GM12801 (cell line): ENCODE measurements around the gene KCNMB2.

Source experiments
- TF ChIP-seq, protein P1 (sequence below): IDR thresholded peaks from one replicate; pipeline ENCODE4 v1.5.1; 2011; ENCODE audit warnings: control low read depth; ENCODE audit not compliant: insufficient read length; ENCODE audit errors: extremely low read depth

KCNMB2 gene

DNA sequence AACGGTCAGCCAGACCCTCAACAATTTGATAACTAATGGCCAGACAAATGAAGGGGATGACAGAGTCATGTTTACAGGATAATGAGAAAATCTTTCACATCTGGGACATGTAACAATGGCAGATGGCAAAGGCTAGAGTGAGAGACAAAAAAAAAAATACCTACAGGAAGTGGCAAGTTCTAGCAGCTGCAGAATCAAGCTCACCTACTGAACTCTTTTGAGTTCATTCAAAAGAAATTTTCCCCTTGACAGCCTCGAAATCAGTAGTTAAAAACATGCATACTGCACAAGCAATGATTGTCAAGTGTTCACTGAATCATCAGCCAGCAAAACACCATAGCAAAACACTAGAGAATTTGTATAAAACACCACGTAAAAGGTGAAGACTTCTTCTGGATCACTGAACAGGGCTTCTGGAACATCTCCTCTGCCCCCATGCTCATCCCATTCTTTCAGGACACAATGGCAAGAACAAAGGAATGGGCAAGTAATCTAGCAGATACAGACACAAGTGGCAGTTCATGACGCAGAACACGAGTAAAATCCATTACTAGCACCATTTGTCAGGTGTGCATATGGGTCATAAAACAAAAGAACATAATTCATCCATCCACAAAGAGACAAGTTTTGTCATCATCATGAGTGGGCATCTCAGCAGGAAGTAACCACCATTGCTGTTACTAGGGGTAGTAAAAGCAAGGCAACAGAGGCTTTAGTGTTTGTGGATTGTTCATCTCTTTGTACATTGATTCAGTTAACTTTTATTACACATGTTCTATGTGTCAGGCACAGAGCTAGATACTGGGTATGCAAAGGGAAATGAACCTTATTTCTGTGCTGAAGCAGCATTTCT is 13.8 kb upstream of the KCNMB2 start:
- TF ChIP-seq, protein P1, sequence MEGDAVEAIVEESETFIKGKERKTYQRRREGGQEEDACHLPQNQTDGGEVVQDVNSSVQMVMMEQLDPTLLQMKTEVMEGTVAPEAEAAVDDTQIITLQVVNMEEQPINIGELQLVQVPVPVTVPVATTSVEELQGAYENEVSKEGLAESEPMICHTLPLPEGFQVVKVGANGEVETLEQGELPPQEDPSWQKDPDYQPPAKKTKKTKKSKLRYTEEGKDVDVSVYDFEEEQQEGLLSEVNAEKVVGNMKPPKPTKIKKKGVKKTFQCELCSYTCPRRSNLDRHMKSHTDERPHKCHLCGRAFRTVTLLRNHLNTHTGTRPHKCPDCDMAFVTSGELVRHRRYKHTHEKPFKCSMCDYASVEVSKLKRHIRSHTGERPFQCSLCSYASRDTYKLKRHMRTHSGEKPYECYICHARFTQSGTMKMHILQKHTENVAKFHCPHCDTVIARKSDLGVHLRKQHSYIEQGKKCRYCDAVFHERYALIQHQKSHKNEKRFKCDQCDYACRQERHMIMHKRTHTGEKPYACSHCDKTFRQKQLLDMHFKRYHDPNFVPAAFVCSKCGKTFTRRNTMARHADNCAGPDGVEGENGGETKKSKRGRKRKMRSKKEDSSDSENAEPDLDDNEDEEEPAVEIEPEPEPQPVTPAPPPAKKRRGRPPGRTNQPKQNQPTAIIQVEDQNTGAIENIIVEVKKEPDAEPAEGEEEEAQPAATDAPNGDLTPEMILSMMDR: no peak

DNA sequence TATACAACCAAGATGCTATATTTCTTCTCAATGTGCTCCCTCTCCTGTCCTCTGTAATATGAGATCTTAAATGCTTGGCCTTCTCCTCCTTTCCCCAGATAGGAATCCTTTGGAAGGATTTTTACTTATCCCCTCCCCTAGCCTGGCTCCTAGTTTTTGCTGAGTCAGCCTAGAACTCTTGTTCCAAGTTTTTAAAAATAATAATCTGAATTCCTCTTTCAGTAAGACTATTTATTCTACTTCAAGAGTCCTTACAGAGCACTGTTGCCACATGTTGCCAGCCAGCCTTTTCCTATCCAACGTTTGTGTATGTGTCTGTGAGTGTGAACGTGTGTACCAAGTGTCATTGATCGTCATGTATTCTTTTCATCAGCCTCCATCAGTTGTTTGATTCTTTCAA is 11.0 kb upstream of the KCNMB2 start:
- TF ChIP-seq, protein P1: no peak

DNA sequence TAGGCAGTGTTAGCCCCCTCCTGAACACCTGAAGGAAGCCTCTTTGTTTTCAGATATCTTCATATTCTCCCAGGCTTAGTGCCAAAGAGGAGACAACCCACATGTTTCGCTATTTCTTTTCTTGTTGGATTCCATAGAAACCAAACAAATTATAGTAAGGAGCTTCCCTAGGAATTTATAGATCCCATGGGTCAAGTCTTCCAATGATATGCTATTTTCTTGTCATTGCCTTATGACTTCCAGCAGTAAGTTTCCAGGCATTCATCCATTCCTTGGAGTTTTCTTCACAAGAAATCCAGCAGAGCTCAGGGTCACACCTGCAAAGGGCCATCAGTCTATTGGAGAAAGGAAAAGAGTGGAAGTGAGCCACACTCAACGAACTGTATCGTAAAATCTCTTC is 9.9 kb upstream of the KCNMB2 start:
- TF ChIP-seq, protein P1: no peak

DNA sequence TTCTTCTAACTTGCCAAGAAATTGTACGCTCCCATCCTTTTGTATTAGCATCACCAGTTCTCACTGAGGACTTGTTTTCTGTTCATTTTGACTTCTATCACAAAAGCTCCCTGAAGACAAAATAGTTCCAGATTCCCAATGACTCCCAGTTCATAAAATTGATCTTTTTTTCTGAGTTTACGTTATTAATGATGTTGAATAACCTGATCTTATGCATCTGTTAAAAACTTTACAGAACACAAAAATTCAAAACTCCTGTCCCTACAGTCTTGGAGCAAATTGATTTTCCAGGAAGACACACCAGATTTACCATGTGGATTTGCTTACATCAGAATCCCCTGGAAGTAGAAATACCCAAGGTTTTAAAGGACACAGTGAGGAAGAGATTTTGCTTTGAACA is 8.3 kb upstream of the KCNMB2 start:
- TF ChIP-seq, protein P1: no peak

DNA sequence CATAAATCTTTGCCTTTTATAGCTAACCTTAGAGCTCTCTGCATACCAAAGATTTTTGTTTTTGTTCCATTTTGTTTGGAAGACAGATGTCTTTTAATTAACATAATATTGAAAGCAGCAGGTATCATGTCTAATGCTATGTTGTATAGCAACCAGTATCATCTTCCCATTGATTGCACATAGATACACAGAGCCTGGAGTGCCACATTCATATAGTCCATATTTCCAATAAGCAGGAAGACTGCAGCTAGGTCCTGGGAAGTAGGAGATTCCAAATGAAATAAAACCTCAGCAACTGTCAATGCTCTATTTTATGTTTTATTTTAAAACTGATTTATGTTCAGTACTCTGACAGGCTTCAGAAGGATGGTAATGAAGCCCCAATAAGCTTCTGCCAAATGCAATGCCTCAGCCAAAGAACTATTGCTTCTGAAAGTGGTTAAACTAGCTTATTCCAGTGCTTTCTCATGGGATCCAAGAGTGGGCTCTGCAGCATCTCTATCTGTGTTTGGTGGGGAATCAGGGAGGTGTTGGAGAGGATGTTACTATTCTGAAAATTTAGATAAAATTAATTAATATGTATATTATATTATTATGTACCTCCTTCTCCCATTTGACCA is 6.5 kb upstream of the KCNMB2 start:
- TF ChIP-seq, protein P1: no peak

DNA sequence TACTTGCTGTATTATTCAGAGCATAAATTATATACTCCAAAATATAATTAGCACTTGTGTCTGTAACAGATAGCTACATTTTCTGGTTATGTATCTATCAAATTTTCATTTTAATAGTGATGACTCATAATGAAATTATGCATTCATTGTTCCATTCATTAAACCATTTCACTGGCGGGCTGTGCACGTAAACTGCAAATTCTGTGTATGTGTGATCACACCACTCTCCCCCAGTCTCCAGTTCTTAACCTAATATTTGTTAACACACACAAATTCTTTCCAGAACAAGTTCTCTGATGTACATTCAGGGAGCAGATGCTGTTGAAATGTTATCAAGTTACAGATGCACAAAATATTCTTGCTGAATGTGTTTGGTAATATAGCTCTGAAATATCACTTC is 3.8 kb upstream of the KCNMB2 start:
- TF ChIP-seq, protein P1: no peak

DNA sequence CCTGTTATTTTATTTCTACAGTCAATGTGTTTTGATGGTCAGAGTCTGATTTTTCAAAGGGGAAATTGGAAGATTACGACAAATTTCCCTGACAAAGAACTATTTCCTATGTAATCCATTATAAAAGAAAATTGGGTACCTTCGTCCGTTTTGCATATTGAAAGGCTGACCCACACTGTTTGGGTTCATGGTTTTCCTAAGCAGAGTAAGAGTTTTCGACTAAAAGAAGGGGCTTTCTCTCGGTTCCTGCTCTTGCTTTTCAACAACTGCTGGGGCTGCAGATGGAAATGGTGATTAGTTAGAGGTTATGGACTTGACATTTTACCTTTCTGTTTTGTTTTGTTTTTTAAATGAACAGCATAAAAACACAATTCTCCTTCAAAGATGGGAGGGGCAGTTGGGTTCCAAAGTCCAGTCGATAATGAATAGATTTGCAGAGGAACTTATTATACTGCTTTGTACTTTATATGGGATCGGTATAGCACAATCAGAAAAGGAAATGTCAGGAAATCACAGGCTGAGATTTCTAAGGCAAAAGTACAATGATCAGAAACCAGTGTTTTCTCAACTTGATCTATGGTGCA is 978 bp downstream of the KCNMB2 start:
- TF ChIP-seq, protein P1: no peak
